Right renal pelvis (tissue), 4 donors: ENCODE results near the gene SULT2B1. TPM values are rescaled to one million over a fixed set of nuclear protein-coding genes. Genes with fewer than 3 reads are reported as not detected.
"Not testable (repeated sequence)": the region's sequence is repeated elsewhere in the genome, so short reads cannot be mapped to it uniquely, and the experiment has no call there.

Source experiments
- DNase-seq, 4 donors: peaks; one replicate each; pipeline ENCODE4 v3.0.0-alpha.2; 2013; ENCODE audit warnings: low read depth in 4 of 4, low spot score in 3 of 4, missing footprints in 1 of 4
- polyA plus RNA-seq, 4 donors: library from polyadenylated mRNA; unstranded; fragments of 120-200 nt; gene quantifications; one replicate each; pipeline ENCODE4 v1.2.1, GENCODE V29; 2013; ENCODE audit not compliant: insufficient read length in 4 of 4

The SULT2B1 gene
- polyA plus RNA-seq, 4 donors, result 0.19 to 0.61 (median 0.38) TPM

DNA sequence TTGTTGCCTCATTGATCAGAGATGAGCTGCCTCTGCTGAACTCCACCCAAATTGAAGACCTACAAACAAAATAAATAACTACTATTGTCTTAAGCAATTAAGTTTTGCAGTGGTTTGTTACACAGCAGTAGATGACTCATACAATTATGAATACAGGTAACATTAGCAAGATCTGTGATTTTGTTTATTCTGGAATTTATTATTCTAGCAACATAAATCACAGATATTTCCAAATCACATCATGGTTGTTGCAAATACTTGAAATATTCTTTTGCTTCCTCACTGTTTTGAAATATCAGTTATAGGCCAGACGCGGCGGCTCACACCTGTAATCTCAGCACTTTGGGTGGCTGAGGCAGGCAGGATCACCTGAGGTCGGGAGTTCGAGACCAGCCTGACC lies 27.2 kb upstream of the SULT2B1 start:
- no peak for DNase-seq

DNA sequence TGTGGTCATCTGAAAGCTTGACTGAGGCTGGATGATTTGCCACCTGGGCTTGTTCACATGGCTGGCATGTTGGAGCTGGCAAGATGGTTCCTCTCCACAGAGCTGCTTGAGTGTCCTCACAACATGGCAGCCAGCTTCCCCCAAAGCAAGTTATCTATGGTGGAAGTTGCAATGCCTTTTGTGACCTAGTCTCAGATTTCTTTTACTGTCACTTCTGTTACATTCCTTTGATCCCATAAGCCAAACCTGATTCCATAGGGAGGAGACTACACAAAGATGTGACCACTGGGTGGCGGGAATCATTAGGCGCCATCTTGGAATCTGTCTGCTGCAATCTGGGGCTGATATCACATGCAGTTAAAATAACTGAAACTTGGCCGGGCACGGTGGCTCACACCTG lies 22.8 kb upstream of the SULT2B1 start:
- no peak for DNase-seq

DNA sequence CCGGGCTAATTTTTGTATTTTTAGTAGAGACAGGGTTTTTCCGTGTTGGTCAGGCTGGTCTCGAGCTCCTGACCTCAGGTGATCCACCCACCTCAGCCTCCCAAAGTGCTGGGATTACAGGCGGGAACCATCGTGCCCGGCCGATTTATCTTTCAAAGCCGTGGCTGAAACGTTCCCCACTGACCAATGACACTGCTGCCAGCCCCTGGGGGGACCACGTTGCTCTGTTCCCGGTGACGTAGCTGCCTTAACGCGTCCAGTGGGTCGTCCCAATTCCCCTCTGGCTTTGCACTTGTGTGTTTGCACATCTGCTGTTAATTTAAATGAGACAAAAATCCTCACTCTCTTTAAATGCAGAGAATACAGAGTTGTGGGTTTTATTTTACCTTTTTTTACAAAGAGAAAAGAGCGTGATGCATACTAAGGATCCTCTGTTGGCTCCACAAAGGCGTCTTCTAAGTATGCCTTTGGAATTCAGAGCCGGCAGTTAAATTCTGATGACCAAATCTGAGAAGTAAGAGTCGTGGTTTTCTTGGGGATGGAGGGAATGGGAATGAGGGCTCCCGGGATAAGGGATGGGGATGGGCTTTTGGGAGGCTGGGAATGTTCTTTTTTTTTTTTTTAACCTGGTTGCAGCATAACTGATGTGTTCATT lies 21.8 kb upstream of the SULT2B1 start:
- DNase-seq, result no peak

GRCh38 chr19:48530770-48531169 lies 21.2 kb upstream of the SULT2B1 start:
- no peak for DNase-seq

DNA sequence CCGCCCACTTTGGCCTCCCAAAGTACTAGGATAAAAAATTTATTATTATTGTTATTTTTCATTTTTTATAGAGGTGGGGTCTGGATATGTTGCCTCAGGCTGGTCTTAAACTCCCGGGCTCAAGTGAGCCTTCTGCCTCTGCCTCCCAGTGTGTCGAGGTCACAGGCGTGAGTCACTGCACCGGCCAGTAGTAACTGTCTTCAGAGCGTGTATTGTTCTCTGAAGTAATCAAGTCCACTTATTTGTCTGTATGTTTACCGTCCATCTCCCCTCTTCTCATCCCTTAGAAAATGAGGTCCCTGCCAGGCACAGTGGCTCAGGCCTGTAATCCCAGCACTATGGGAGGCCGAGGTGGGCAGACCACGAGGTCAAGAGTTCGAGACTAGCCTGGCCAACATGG lies 18.2 kb upstream of the SULT2B1 start:
- DNase-seq, result no peak

GRCh38 chr19:48537541-48537940 lies 14.4 kb upstream of the SULT2B1 start:
- no peak for DNase-seq

GRCh38 chr19:48538057-48538456 lies 13.9 kb upstream of the SULT2B1 start:
- not testable (repeated sequence) for DNase-seq

DNA sequence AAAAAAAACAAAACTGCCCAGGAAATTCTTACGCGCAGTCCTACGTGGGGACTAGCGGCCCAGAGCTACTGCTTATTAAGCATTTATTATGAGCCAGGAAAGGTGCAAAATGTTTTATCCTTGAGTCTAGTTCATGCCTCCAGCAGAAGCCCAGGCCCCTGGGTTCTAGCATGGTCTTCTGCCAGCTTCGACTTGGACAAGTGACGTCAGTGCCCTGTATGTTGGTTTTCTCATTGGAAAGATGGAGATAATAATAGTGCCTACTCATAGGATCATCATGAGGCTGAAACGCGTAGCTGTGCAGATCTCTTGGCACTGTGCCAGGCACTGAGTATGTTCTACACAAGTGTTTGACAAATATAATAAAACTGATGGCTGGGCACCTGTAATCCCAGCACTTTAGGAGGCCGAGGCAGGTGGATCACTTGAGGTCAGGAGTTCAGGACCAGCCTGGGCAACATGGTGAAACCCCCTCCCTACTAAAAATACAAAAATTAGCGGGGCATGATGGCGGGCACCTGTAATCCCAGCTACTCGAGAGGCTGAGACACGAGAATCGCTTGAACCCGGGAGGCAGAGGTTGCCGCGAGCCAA lies 12.4 kb upstream of the SULT2B1 start:
- DNase-seq, result no peak

- no peak for DNase-seq
Observed at GRCh38 chr19:48540110-48540509, 11.9 kb upstream of the SULT2B1 start.

- DNase-seq, result no peak
Observed at GRCh38 chr19:48541813-48542212, 10.2 kb upstream of the SULT2B1 start.

GRCh38 chr19:48543121-48543710 lies 8.8 kb upstream of the SULT2B1 start:
- DNase-seq, result no peak

DNA sequence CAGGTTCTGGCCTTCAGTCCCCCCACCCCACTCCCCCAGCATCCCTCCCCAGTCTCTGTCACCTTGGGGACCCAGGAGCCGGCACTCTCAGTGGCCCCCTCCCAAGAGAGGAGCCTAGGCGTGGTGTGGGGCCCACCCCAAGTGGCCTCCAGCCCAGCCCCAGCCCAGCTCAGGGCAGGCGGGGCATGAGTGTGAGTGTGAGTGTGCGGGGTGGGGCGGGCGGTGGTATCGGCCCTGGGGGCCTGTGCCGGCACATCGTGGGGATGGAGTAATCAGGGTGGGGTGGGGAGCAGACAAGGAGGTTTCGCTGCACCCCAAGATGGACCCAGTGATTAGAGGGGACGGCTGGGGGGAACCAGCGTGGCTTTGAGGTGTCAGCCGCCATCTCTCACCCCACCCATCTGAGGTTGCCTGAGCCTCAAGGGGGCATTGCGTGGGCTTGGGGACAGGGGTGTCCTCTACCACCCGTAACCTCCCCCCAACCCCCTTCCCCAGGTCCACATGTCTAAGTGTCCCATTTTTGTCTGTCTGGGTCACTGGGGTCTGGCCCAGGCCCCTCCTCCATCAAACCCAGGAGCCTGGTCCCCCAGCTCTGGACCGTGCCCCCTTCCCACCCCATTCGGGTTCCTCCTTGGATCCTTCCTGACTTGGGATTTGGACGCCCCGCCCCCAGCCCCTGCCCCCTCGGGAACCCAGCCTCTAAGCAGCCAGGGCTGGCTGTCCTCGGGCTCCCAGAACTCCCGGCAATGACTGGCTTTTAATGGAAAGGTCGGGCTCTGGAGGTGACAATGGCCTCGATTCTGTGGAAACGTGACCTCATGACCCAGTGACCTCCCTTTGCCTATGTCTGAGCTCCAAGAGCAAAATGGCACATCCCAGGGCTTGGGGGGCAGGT lies 6.9 kb upstream of the SULT2B1 start:
- DNase-seq, result no peak

DNA sequence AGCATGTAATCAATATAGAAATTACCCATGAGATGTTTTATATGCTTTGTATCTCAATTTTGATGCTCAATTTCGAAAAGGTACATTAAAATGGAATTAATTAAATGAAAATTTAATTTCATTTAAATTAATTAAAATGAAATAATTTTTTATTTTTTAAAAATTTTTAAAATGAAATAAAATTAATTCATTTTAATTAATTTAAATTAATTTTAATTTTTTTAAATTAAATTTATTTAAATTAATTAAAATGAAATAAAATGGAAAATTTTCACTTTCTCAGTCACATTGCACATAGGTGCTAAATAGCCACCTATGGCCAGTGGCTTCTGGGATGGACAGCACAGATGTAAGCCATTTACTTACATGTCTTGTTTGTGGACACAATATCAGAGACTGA lies 4.2 kb upstream of the SULT2B1 start:
- DNase-seq, result no peak

- no peak for DNase-seq
Observed at GRCh38 chr19:48548253-48548911, 3.6 kb upstream of the SULT2B1 start.

DNA sequence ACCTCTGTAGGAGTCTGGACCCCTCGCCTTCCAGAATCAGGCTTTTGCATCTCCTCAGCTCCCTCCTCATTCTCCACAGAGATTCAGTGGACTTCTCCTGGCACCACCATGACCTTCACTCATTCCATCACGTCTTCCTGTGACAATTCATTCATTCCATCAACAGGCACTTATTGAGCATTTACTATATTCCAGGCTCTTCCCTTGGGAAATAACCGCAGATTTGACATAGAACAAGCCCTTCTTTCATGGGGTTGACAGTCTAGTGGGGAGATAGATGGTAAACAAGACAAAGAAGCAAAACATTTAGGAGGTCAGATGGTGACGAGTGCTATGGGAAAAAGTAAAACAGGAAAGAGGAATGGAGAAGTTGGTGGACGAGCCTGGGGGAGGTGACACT lies 2.6 kb upstream of the SULT2B1 start:
- DNase-seq, result no peak

DNA sequence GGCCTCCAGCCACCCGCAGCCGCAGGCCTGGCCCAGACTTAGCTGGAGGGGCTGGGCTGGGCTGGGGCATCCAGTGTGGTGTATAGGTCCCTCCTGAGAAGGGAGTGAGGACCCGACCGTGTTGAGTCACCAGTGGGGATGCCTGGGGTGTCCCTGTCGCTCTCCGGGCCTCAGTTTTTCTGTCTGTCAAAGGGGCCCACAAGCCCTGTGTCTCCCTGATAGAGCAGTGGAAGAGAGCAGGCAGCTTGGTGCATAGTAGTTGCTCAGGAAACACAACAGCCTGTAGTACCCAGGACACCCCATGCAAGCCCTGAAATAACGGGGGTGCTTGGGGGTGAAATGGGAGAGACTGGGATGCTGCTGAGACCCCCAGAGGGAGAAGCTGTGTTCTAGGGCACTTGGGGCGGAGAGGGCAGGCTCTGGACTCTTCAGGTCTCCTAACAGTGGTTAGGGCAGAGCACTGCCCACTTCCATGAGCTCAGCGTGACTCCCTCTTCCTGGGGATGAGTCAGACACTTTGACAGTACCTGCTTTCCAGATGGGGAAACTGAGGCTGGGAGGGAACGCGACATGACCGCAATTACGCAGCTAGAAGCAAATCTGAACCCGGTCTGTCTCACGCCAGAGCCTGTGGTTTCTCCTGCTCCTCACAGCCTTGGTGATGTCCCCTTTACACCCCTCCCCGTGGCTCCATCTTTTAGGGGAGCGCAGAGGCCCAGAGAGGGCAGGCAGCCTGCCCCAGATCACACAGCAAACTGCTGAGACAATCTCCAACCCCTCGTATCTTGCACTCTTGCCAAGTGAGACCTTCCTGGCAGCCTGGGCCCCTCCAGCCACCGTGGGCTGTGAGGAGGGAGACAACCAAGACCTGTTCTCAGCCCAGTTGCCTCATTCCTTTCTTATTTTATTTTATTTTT lies 692 bp downstream of the SULT2B1 start:
- DNase-seq, result no peak

GRCh38 chr19:48553676-48554384 lies 1.9 kb downstream of the SULT2B1 start:
- no peak for DNase-seq

GRCh38 chr19:48554385-48555091 lies 2.6 kb downstream of the SULT2B1 start:
- DNase-seq, result no peak
